Stimulated activated CD8-positive, alpha-beta memory T cell treated with anti-CD3 and anti-CD28 coated beads, Interleukin-12 subunit alpha, Interleukin-12 subunit beta, amount 100 ng/mL, for 24 hours (primary cell): ENCODE data around the gene SCN2B.

Source experiments
- DNase-seq: peaks from one replicate; pipeline ENCODE4 v3.0.0-alpha.2; 2020; ENCODE audit errors: extremely low read depth

The SCN2B gene

GRCh38 chr11:118153976-118154375, 22.5 kb downstream of the SCN2B start:
- no peak for DNase-seq

GRCh38 chr11:118153516-118153915, 22.9 kb downstream of the SCN2B start:
- DNase-seq, result no peak

GRCh38 chr11:118152552-118153471, 23.6 kb downstream of the SCN2B start, which contains the start of gene SCN4B:
SCN4B (minus strand) TSS chr11:118152823; CDS start chr11:118152673, 150 bp downstream.
- DNase-seq, result no peak

- DNase-seq, result no peak
These were observed 24.4 kb downstream of the SCN2B start for GRCh38 chr11:118152020-118152551.

GRCh38 chr11:118151431-118151830, 25.0 kb downstream of the SCN2B start:
- no peak for DNase-seq

- DNase-seq, result no peak
These were observed 26.9 kb downstream of the SCN2B start for GRCh38 chr11:118149493-118149892.

- no peak for DNase-seq
These were observed 27.6 kb downstream of the SCN2B start for GRCh38 chr11:118148856-118149255.

GRCh38 chr11:118148240-118148639, 28.2 kb downstream of the SCN2B start:
- no peak for DNase-seq

- no peak for DNase-seq
These were observed 28.9 kb downstream of the SCN2B start for GRCh38 chr11:118147502-118147901.

- no peak for DNase-seq
These were observed 29.9 kb downstream of the SCN2B start for GRCh38 chr11:118146554-118146953.

GRCh38 chr11:118145285-118146227, 30.9 kb downstream of the SCN2B start:
- DNase-seq, result peak; percentile 64

GRCh38 chr11:118144301-118145268, 31.9 kb downstream of the SCN2B start:
- DNase-seq, result no peak

GRCh38 chr11:118143661-118144185, 32.7 kb downstream of the SCN2B start:
- no peak for DNase-seq

GRCh38 chr11:118142809-118143208, 33.6 kb downstream of the SCN2B start:
- DNase-seq, result no peak

- DNase-seq, result no peak
These were observed 34.4 kb downstream of the SCN2B start for GRCh38 chr11:118142081-118142480.

- no peak for DNase-seq
These were observed 36.9 kb downstream of the SCN2B start for GRCh38 chr11:118139578-118139977.

GRCh38 chr11:118138839-118139420, 37.5 kb downstream of the SCN2B start:
- no peak for DNase-seq

- no peak for DNase-seq
These were observed 39.6 kb downstream of the SCN2B start for GRCh38 chr11:118136801-118137200.

GRCh38 chr11:118136341-118136740, 40.1 kb downstream of the SCN2B start:
- DNase-seq, result no peak

GRCh38 chr11:118135796-118136165, 40.7 kb downstream of the SCN2B start:
- DNase-seq, result no peak
